Measurements from ENCODE around the gene HS3ST4.

Gene HS3ST4

DNA sequence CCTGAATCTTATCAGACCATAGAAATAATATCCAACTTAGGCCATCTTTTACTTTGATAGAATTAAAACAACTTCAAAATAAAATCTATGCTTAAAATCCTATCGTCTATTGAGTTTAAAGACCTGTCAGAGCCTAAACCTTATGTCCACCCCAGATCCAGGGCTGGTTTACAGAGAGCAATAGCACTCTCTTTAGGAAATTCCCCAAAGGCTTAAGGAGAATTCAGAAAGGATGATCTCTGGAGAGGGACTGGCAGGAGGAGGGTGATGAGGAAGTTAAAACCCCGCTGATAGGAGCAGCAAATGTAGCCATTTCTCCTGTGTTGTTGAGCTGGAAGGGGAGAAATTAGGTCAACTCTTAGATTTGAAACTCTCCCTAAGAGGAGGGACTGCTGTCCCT lies 175.3 kb downstream of the HS3ST4 start:
- no peak overlapping the region for H4K5ac ChIP-seq (ENCODE audit: low read length)
- no peak overlapping the region for H3K4me3 ChIP-seq (ENCODE audit: low read length)
- H3K56ac ChIP-seq (ENCODE audit: low read length) = no peak overlapping the region
- H4K8ac ChIP-seq (ENCODE audit: low read depth, low read length) = no peak overlapping the region
- H3K23ac ChIP-seq (ENCODE audit: low read length) = no peak overlapping the region
- H2BK15ac ChIP-seq (replicated peaks; ENCODE audit: low read depth) = no peak overlapping the region
- no peak overlapping the region for H2BK5ac ChIP-seq (ENCODE audit: low read length)
- no peak for DNase-seq
- no peaks in the 10 kb centered on the region for H3K79me1 ChIP-seq (ENCODE audit: low read length)
- H3K27me3 ChIP-seq (ENCODE audit: insufficient read depth, low read length, poor library complexity) = no peaks in the 10 kb centered on the region
- no peak overlapping the region for H3K18ac ChIP-seq (ENCODE audit: low read length)
- no peak overlapping the region for H3K27ac ChIP-seq (ENCODE audit: low read depth, low read length)
- H2BK120ac ChIP-seq (ENCODE audit: low read depth, low read length) = no peak overlapping the region
- H3K36me3 ChIP-seq (ENCODE audit: control insufficient read depth, insufficient read depth, low read length) = no peaks in the 10 kb centered on the region
- no peak overlapping the region for H3K4me2 ChIP-seq (ENCODE audit: low read length)
- no peaks in the 10 kb centered on the region for H3K79me2 ChIP-seq (ENCODE audit: control insufficient read depth, insufficient read depth, low read length)
- no peak overlapping the region for H3K4ac ChIP-seq (ENCODE audit: low read depth, low read length)
- no peaks in the 10 kb centered on the region for H3K4me1 ChIP-seq (ENCODE audit: control insufficient read depth, low read depth, low read length)
- WGBS (ENCODE audit: extremely low coverage, insufficient coverage, low lambda C conversion rate) = no CpG with 5 or more reads among the region's 2 CpGs
- no peak overlapping the region for H3K9ac ChIP-seq (ENCODE audit: low read length)
- no peak overlapping the region for H2AK5ac ChIP-seq (ENCODE audit: low read length)

DNA sequence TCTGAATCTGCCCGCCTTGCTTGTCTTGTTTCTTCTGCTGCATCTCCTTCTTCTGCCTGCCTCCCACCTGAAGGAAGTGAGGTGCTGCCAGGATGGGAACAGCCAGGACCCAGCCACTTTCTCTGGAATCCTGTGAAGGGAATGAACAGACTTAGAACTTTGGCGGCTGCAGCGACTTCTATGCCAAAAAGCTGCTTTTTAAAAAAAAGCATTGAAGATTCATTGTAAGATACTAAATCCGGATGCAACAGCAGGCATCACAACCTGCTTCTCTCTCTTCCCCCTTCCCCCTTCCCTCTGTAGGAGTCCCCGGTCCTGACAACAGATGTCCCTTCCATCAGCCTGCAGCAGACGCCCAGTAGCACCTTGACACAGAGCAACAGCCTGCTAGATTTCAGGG lies 176.3 kb downstream of the HS3ST4 start:
- Histone ChIP-seq H3K36me3 (ENCODE audit: control insufficient read depth, insufficient read depth, low read length) (no peaks in the 10 kb centered on the region), H3K27me3 (ENCODE audit: insufficient read depth, low read length, poor library complexity) (no peaks in the 10 kb centered on the region), H3K27ac (ENCODE audit: low read depth, low read length) (no peak overlapping the region), H4K8ac (ENCODE audit: low read depth, low read length) (no peak overlapping the region), H2AK5ac (ENCODE audit: low read length) (no peak overlapping the region), H3K9ac (ENCODE audit: low read length) (no peak overlapping the region), H3K56ac (ENCODE audit: low read length) (no peak overlapping the region), H3K23ac (ENCODE audit: low read length) (no peak overlapping the region), H3K4me3 (ENCODE audit: low read length) (no peak overlapping the region), H2BK120ac (ENCODE audit: low read depth, low read length) (no peak overlapping the region), H3K18ac (ENCODE audit: low read length) (no peak overlapping the region), H3K79me2 (ENCODE audit: control insufficient read depth, insufficient read depth, low read length) (no peaks in the 10 kb centered on the region), H2BK15ac (replicated peaks; ENCODE audit: low read depth) (no peak overlapping the region), H3K4me1 (ENCODE audit: control insufficient read depth, low read depth, low read length) (no peaks in the 10 kb centered on the region), H3K4ac (ENCODE audit: low read depth, low read length) (no peak overlapping the region), H4K5ac (ENCODE audit: low read length) (no peak overlapping the region), H2BK5ac (ENCODE audit: low read length) (no peak overlapping the region), H3K4me2 (ENCODE audit: low read length) (no peak overlapping the region), H3K79me1 (ENCODE audit: low read length) (no peaks in the 10 kb centered on the region)
- no peak for DNase-seq
- WGBS (ENCODE audit: extremely low coverage, insufficient coverage, low lambda C conversion rate) = no CpG with 5 or more reads among the region's 6 CpGs

DNA sequence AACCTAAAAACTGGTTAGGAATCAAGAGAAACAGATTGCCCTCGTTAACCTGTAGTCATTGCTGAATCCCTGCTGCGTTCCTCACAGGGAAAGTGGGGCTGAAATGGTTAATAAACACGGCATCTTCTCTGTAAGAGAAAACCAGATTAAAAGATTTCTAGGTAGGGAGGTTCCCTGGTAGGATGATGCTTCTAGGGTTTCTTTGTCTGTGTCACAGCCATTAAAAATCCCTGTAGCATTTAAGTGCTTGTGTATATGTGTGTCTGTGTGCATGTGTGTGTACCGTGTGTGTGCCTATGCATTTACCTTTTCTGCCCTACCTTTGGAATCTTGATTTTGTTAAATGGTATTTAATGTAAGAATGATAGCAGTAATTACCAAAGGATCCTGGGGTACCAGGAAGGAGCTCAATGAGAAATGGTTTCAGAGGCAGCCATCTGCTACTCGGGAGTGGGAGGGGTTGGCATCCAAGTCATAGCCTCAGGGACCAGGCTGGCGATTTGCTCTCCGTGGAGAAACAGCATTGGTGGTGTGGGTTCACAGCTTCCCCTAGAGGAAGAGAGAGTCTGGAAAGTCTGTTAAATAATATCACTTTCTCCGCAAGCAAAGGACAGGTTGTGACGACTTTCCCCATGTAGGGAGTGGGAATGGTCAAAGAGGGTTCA lies 177.1 kb downstream of the HS3ST4 start:
- Histone ChIP-seq H2BK120ac (ENCODE audit: low read depth, low read length) (no peak overlapping the region), H4K5ac (ENCODE audit: low read length) (no peak overlapping the region), H3K4me3 (ENCODE audit: low read length) (no peak overlapping the region), H2BK5ac (ENCODE audit: low read length) (no peak overlapping the region), H3K18ac (ENCODE audit: low read length) (no peak overlapping the region), H3K36me3 (ENCODE audit: control insufficient read depth, insufficient read depth, low read length) (no peaks in the 10 kb centered on the region), H3K79me2 (ENCODE audit: control insufficient read depth, insufficient read depth, low read length) (no peaks in the 10 kb centered on the region), H3K27me3 (ENCODE audit: insufficient read depth, low read length, poor library complexity) (no peaks in the 10 kb centered on the region), H3K56ac (ENCODE audit: low read length) (no peak overlapping the region), H3K9ac (ENCODE audit: low read length) (no peak overlapping the region), H3K4me2 (ENCODE audit: low read length) (no peak overlapping the region), H3K4ac (ENCODE audit: low read depth, low read length) (no peak overlapping the region), H3K4me1 (ENCODE audit: control insufficient read depth, low read depth, low read length) (no peaks in the 10 kb centered on the region), H2BK15ac (replicated peaks; ENCODE audit: low read depth) (no peak overlapping the region), H3K23ac (ENCODE audit: low read length) (no peak overlapping the region), H4K8ac (ENCODE audit: low read depth, low read length) (no peak overlapping the region), H3K79me1 (ENCODE audit: low read length) (no peaks in the 10 kb centered on the region), H2AK5ac (ENCODE audit: low read length) (no peak overlapping the region), H3K27ac (ENCODE audit: low read depth, low read length) (no peak overlapping the region)
- WGBS (ENCODE audit: extremely low coverage, insufficient coverage, low lambda C conversion rate) = no CpG with 5 or more reads among the region's 9 CpGs
- peak; percentile 31 for DNase-seq

DNA sequence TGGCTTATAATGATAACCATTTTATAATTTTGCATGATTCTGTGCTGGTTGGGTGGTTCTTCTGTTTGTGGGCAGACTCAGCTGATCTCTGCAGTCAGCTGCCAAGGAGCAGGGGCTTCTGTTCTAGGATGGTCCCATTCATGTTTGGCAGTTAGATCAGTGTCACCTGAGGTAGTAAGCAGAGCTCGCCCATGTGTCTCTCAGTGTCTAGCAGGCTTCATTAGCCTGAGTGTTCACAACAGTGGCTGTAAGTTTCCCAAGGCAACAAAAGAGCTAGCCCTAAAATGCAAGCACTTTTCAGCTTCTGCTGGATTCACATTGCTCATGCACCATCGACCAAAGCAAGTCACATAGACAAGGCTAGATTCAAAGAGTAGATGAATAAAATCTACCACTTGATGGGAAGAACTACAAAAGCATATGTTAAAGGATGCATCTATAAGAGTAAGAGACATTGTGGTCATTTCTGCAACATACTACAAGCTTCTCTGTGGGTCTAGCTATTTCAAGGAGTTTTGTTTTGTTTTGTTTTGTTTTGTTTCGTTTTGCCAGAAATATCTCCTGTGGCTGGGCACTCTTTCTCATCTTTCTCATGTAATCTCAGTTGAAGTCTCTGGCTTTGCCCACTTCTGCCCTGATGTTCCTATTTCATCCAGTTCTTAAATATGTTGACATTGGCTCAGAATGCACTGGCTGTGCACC lies 180.8 kb downstream of the HS3ST4 start:
- no peak overlapping the region for H3K9ac ChIP-seq (ENCODE audit: low read length)
- no CpG with 5 or more reads among the region's 3 CpGs for WGBS (ENCODE audit: extremely low coverage, insufficient coverage, low lambda C conversion rate)
- no peak overlapping the region for H3K23ac ChIP-seq (ENCODE audit: low read length)
- no peak overlapping the region for H2BK5ac ChIP-seq (ENCODE audit: low read length)
- no peak overlapping the region for H4K5ac ChIP-seq (ENCODE audit: low read length)
- H3K56ac ChIP-seq (ENCODE audit: low read length) = no peak overlapping the region
- H4K8ac ChIP-seq (ENCODE audit: low read depth, low read length) = no peak overlapping the region
- no peak overlapping the region for H3K4me3 ChIP-seq (ENCODE audit: low read length)
- no peak overlapping the region for H2BK15ac ChIP-seq (replicated peaks; ENCODE audit: low read depth)
- no peak overlapping the region for H3K4ac ChIP-seq (ENCODE audit: low read depth, low read length)
- no peaks in the 10 kb centered on the region for H3K79me2 ChIP-seq (ENCODE audit: control insufficient read depth, insufficient read depth, low read length)
- no peaks in the 10 kb centered on the region for H3K4me1 ChIP-seq (ENCODE audit: control insufficient read depth, low read depth, low read length)
- H2BK120ac ChIP-seq (ENCODE audit: low read depth, low read length) = no peak overlapping the region
- no peak for DNase-seq
- H3K18ac ChIP-seq (ENCODE audit: low read length) = no peak overlapping the region
- H3K4me2 ChIP-seq (ENCODE audit: low read length) = no peak overlapping the region
- H3K27ac ChIP-seq (ENCODE audit: low read depth, low read length) = no peak overlapping the region
- H3K36me3 ChIP-seq (ENCODE audit: control insufficient read depth, insufficient read depth, low read length) = no peaks in the 10 kb centered on the region
- no peak overlapping the region for H2AK5ac ChIP-seq (ENCODE audit: low read length)
- no peaks in the 10 kb centered on the region for H3K79me1 ChIP-seq (ENCODE audit: low read length)
- H3K27me3 ChIP-seq (ENCODE audit: insufficient read depth, low read length, poor library complexity) = no peaks in the 10 kb centered on the region

DNA sequence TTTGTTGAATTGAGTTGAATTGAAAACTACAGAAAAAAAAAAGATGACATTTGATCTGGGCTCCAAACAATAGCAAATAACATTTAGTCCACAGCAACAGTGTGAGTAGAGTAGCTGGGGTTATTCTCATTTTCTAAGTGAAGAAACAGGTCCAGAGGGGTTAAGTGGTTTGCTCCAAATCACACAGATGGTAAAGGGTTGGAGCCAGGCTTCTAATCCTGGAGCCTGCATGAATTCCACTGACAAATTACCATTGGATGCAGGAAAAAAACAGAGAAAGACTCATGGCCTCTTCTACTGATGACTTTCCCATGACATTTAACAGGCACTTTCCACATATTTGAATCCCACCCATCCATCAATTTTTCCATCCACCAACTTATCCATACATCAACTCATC lies 182.4 kb downstream of the HS3ST4 start:
- Histone ChIP-seq H3K4me2 (ENCODE audit: low read length) (no peak overlapping the region), H3K79me2 (ENCODE audit: control insufficient read depth, insufficient read depth, low read length) (no peaks in the 10 kb centered on the region), H2BK5ac (ENCODE audit: low read length) (no peak overlapping the region), H2BK120ac (ENCODE audit: low read depth, low read length) (no peak overlapping the region), H3K27me3 (ENCODE audit: insufficient read depth, low read length, poor library complexity) (no peaks in the 10 kb centered on the region), H3K56ac (ENCODE audit: low read length) (no peak overlapping the region), H3K27ac (ENCODE audit: low read depth, low read length) (no peak overlapping the region), H4K5ac (ENCODE audit: low read length) (no peak overlapping the region), H3K4me1 (ENCODE audit: control insufficient read depth, low read depth, low read length) (no peaks in the 10 kb centered on the region), H2BK15ac (replicated peaks; ENCODE audit: low read depth) (no peak overlapping the region), H4K8ac (ENCODE audit: low read depth, low read length) (no peak overlapping the region), H3K36me3 (ENCODE audit: control insufficient read depth, insufficient read depth, low read length) (no peaks in the 10 kb centered on the region), H3K9ac (ENCODE audit: low read length) (no peak overlapping the region), H3K18ac (ENCODE audit: low read length) (no peak overlapping the region), H3K4me3 (ENCODE audit: low read length) (no peak overlapping the region), H3K4ac (ENCODE audit: low read depth, low read length) (no peak overlapping the region), H3K79me1 (ENCODE audit: low read length) (no peaks in the 10 kb centered on the region), H2AK5ac (ENCODE audit: low read length) (no peak overlapping the region), H3K23ac (ENCODE audit: low read length) (no peak overlapping the region)
- no peak for DNase-seq
